Stromal cell of bone marrow (primary cell): ENCODE data around the gene CDK9.
A peak's percentile ranks its signal among the peaks of the same experiment; 100 is the strongest.

Experiments used
- DNase-seq: peaks from one replicate; pipeline ENCODE4 v3.0.0-alpha.2; 2012; ENCODE audit warnings: low read depth

CDK9 gene

GRCh38 chr9:127761491-127761956, 24.3 kb upstream of the CDK9 start:
- no peak for DNase-seq

- DNase-seq: no peak
Measured at GRCh38 chr9:127762111-127762676, 23.6 kb upstream of the CDK9 start.

GRCh38 chr9:127763918-127764384, 21.9 kb upstream of the CDK9 start:
- no peak for DNase-seq

- DNase-seq: no peak
Measured at GRCh38 chr9:127765418-127765817, 20.4 kb upstream of the CDK9 start.

- DNase-seq: no peak
Measured at GRCh38 chr9:127767410-127767809, 18.4 kb upstream of the CDK9 start.

GRCh38 chr9:127767909-127768331, 17.9 kb upstream of the CDK9 start:
- no peak for DNase-seq

- DNase-seq: no peak
Measured at GRCh38 chr9:127768698-127769097, 17.1 kb upstream of the CDK9 start.

- no peak for DNase-seq
Measured at GRCh38 chr9:127769101-127769500, 16.7 kb upstream of the CDK9 start.

GRCh38 chr9:127769929-127770582, 15.8 kb upstream of the CDK9 start:
- DNase-seq: no peak

GRCh38 chr9:127770583-127770904, 15.3 kb upstream of the CDK9 start:
- no peak for DNase-seq

- peak; percentile 90 for DNase-seq
Measured at GRCh38 chr9:127770905-127771569, 14.8 kb upstream of the CDK9 start.

GRCh38 chr9:127771570-127772189, 14.2 kb upstream of the CDK9 start:
- DNase-seq: no peak

GRCh38 chr9:127772603-127773002, 13.2 kb upstream of the CDK9 start:
- no peak for DNase-seq

GRCh38 chr9:127773272-127773671, 12.6 kb upstream of the CDK9 start:
- no peak for DNase-seq

- no peak for DNase-seq
Measured at GRCh38 chr9:127773981-127774380, 11.9 kb upstream of the CDK9 start.

GRCh38 chr9:127776195-127776923, 9.5 kb upstream of the CDK9 start:
- DNase-seq: no peak

- DNase-seq: no peak
Measured at GRCh38 chr9:127776924-127777289, 8.9 kb upstream of the CDK9 start.

GRCh38 chr9:127777368-127777980, 8.4 kb upstream of the CDK9 start:
- DNase-seq: no peak

- no peak for DNase-seq
Measured at GRCh38 chr9:127778280-127779135, 7.3 kb upstream of the CDK9 start, which contains the start of gene SH2D3C. Gene SH2D3C, minus strand, starts transcription at chr9:127778666. Its CDS starts 39 bp downstream, at chr9:127778627.

- no peak for DNase-seq
Measured at GRCh38 chr9:127779136-127779981, 6.5 kb upstream of the CDK9 start.
